H1 (cell line): ENCODE results near the gene UTP3. TPM values are rescaled to one million over a fixed set of nuclear protein-coding genes. Genes with fewer than 3 reads are reported as not detected.

ENCODE experiments used
- CHD7 ChIP-seq: fragments of 300-600 bp; sonication (generic); IDR thresholded peaks from 2 replicates; pipeline ENCODE4 v1.7.1; 2012; ENCODE audit warnings: low read length, moderate library complexity, mild to moderate bottlenecking, inconsistent platforms; ENCODE audit not compliant: insufficient replicate concordance
- polyA plus RNA-seq, 7 experiments: library from polyadenylated mRNA; depleted of rRNA in 3 of 7; stranded (reverse) in 5 of 7; unstranded in 2 of 7; fragments of >200 nt in 5 of 7; fragments of 200-250 nt in 2 of 7; gene quantifications; 1 replicate in 5 of 7; 2 replicates in 1 of 7; 4 replicates in 1 of 7; pipeline versions ENCODE4 v1.2.1 to v1.2.3, GENCODE V29; 2011 to 2013; ENCODE audit warnings: missing spikeins in 2 of 7, mixed read lengths in 2 of 7
- total RNA-seq: library from RNA; stranded (reverse); fragmentation: NEBNext Ultra II Directional; extraction: Animal tissue kit (Norgen Biotek cat#: 25700); gene quantifications from 2 replicates; pipeline ENCODE4 v1.2.1, GENCODE V29; 2021

Gene UTP3
- total and polyA plus RNA-seq, 2 of the 8 experiments (the other 6 are each of a cell fraction or from before 2014, with no cell fraction given) = 11.2 to 51.3 TPM

- TF ChIP-seq CHD7 = no peak
Measured at GRCh38 chr4:70674191-70674590, 14.1 kb upstream of the UTP3 start (continued).
